ENCODE data around the gene ARHGAP26.

ARHGAP26 gene

GRCh38 chr5:143129203-143129602 lies 359.0 kb downstream of the ARHGAP26 start:
- H3K27ac ChIP-seq, result no peak overlapping the region
- ChIA-PET CTCF (interaction anchor here (1.2 kb wide), 1 partner anchor 11 kb away, joined by 5 read pairs; no protein-coding TSS in a partner anchor), POLR2A (ENCODE audit: low non-redundant PET) (no interaction called here)
- TF ChIP-seq CTCF (conservative IDR thresholded peaks at IDR 0.05; ENCODE audit: low read depth), result no peak
- DNase-seq (ENCODE audit: low spot score), result no peak

- no peak for TF ChIP-seq CTCF (conservative IDR thresholded peaks at IDR 0.05; ENCODE audit: low read depth)
- ChIA-PET POLR2A (ENCODE audit: low non-redundant PET) (no interaction called here), CTCF (interaction anchor here (0.7 kb wide), 1 partner anchor 57 kb away, joined by 3 read pairs; no protein-coding TSS in a partner anchor)
- no peak overlapping the region for H3K27ac ChIP-seq
- DNase-seq (ENCODE audit: low spot score), result no peak
Observed at GRCh38 chr5:143129910-143130612, 359.9 kb downstream of the ARHGAP26 start.

GRCh38 chr5:143130613-143131305 lies 360.6 kb downstream of the ARHGAP26 start:
- POLR2A ChIA-PET (ENCODE audit: low non-redundant PET), result no interaction called here
- no peak for DNase-seq (ENCODE audit: low spot score)
- CTCF ChIA-PET, result no interaction called here
- H3K27ac ChIP-seq, result no peak overlapping the region
- no peak for TF ChIP-seq CTCF (conservative IDR thresholded peaks at IDR 0.05; ENCODE audit: low read depth)

GRCh38 chr5:143131972-143132371 lies 361.8 kb downstream of the ARHGAP26 start:
- no peak for DNase-seq (ENCODE audit: low spot score)
- no peak for TF ChIP-seq CTCF (conservative IDR thresholded peaks at IDR 0.05; ENCODE audit: low read depth)
- H3K27ac ChIP-seq, result no peak overlapping the region
- ChIA-PET CTCF (interaction anchor here (0.5 kb wide), 1 partner anchor 95 kb away, joined by 3 read pairs; no protein-coding TSS in a partner anchor), POLR2A (ENCODE audit: low non-redundant PET) (interaction anchor here (0.7 kb wide), 1 partner anchor 248 kb away, joined by 5 read pairs; no protein-coding TSS in a partner anchor)

- POLR2A ChIA-PET (ENCODE audit: low non-redundant PET), result interaction anchor here (0.7 kb wide), 1 partner anchor 247 kb away, joined by 5 read pairs; no protein-coding TSS in a partner anchor
- CTCF ChIA-PET, result interaction anchor here (0.5 to 0.7 kb wide), 2 partner anchors 8 to 94 kb away, joined by 3 read pairs; no protein-coding TSS in a partner anchor
- TF ChIP-seq CTCF (conservative IDR thresholded peaks at IDR 0.05; ENCODE audit: low read depth), result no peak
- H3K27ac ChIP-seq, result no peak overlapping the region
- DNase-seq (ENCODE audit: low spot score), result no peak
Observed at GRCh38 chr5:143132739-143133138, 362.6 kb downstream of the ARHGAP26 start.

- CTCF ChIA-PET, result interaction anchor here (0.7 kb wide), 1 partner anchor 938 kb away, joined by 3 read pairs; no protein-coding TSS in a partner anchor
- no peak for DNase-seq (ENCODE audit: low spot score)
- POLR2A ChIA-PET (ENCODE audit: low non-redundant PET), result no interaction called here
- no peak for TF ChIP-seq CTCF (conservative IDR thresholded peaks at IDR 0.05; ENCODE audit: low read depth)
- H3K27ac ChIP-seq, result no peak overlapping the region
Observed at GRCh38 chr5:143133721-143134120, 363.5 kb downstream of the ARHGAP26 start.
